PC-3 (cell line): Measurements from ENCODE around the gene ONECUT2. TPM values are rescaled to one million over a fixed set of nuclear protein-coding genes. Genes with fewer than 3 reads are reported as not detected.
A peak's percentile ranks its signal among the peaks of the same experiment; 100 is the strongest.

Experiments
- ATAC-seq: fragments of 200-7000 bp; cut with Tn5 transposase; 2 replicates; pipeline ENCODE4 v1.9.1; 2020; ENCODE audit warnings: mild to moderate bottlenecking, moderate library complexity
- BruUV-seq: library from RNA; stranded (reverse); fragments of 400-500 nt; replicated peaks from 2 replicates; lab custom pipeline; 2021; lab: Mats Ljungman, UMichigan
- CTCF ChIA-PET: fragments of 300-600 bp; sonication (Branson Sonifier 250); formaldehyde crosslinking; loops from one replicate; lab custom pipeline; 2022; ENCODE audit warnings: antibody characterized with exemption; lab: Charles Lee
- POLR2A ChIA-PET: fragments of 300-600 bp; sonication (Branson Sonifier 250); formaldehyde crosslinking; loops from one replicate; lab custom pipeline; 2022; ENCODE audit warnings: antibody characterized with exemption; ENCODE audit not compliant: unreplicated experiment; lab: Charles Lee
- DNase-seq: peaks from one replicate; pipeline ENCODE4 v3.0.0-alpha.2; 2015
- H2AFZ ChIP-seq: fragments of 300-600 bp; sonication (generic); 2 replicates; pipeline ENCODE4 v1.6.0; 2016; ENCODE audit warnings: antibody characterized with exemption, low read length
- H3F3A ChIP-seq: fragments of 300-600 bp; sonication (generic); one replicate; pipeline ENCODE4 v1.6.0; 2017; ENCODE audit warnings: antibody characterized with exemption, low read length, control low read depth, mild to moderate bottlenecking; ENCODE audit not compliant: unreplicated experiment
- H3K27ac ChIP-seq: fragments of 300-600 bp; sonication (generic); 2 replicates; pipeline ENCODE4 v1.5.1; 2016; ENCODE audit warnings: mild to moderate bottlenecking, low read length
- H3K27me3 ChIP-seq: fragments of 300-600 bp; sonication (generic); 2 replicates; pipeline ENCODE4 v1.6.1; 2016; ENCODE audit warnings: low read length, mixed read lengths
- H3K36me3 ChIP-seq: fragments of 300-600 bp; sonication (generic); 2 replicates; pipeline ENCODE4 v1.6.1; 2016; ENCODE audit warnings: low read depth, mixed run types, low read length, mixed read lengths
- H3K4me1 ChIP-seq: fragments of 300-600 bp; sonication (generic); 2 replicates; pipeline ENCODE4 v1.5.1; 2016; ENCODE audit warnings: low read length; ENCODE audit not compliant: insufficient read depth
- H3K4me2 ChIP-seq: fragments of 300-600 bp; sonication (generic); 2 replicates; pipeline ENCODE4 v1.6.0; 2016; ENCODE audit warnings: low read length
- H3K4me3 ChIP-seq: fragments of 300-600 bp; sonication (generic); 2 replicates; pipeline ENCODE4 v1.5.1; 2016; ENCODE audit warnings: mild to moderate bottlenecking, low read length, mixed read lengths
- H3K79me2 ChIP-seq: fragments of 300-600 bp; sonication (generic); 2 replicates; pipeline ENCODE4 v1.6.1; 2017; ENCODE audit warnings: low read length, mixed read lengths
- H3K9ac ChIP-seq: fragments of 300-600 bp; sonication (generic); 2 replicates; pipeline ENCODE4 v1.6.0; 2016; ENCODE audit warnings: mild to moderate bottlenecking, low read length
- H3K9me2 ChIP-seq: fragments of 300-600 bp; sonication (generic); replicated peaks from 2 replicates; pipeline ENCODE4 v1.6.1; 2016; ENCODE audit warnings: mixed run types, low read length, mixed read lengths
- H3K9me3 ChIP-seq: fragments of 300-600 bp; sonication (generic); 2 replicates; pipeline ENCODE4 v1.6.1; 2016; ENCODE audit warnings: low read length, mixed read lengths
- H4K20me1 ChIP-seq: fragments of 300-600 bp; sonication (generic); 2 replicates; pipeline ENCODE4 v1.6.1; 2016; ENCODE audit warnings: low read length, mixed read lengths
- EZH2 ChIP-seq: fragments of 300-600 bp; sonication (generic); IDR thresholded peaks from one replicate; pipeline ENCODE4 v1.6.1; 2017; ENCODE audit warnings: antibody characterized with exemption, mild to moderate bottlenecking, low read length; ENCODE audit not compliant: unreplicated experiment
- EZH2phosphoT487 ChIP-seq: fragments of 300-600 bp; sonication (generic); IDR thresholded peaks from 2 replicates; pipeline ENCODE4 v1.6.1; 2018; ENCODE audit warnings: mild to moderate bottlenecking, antibody characterized with exemption, low read length, borderline replicate concordance
- intact Hi-C: fragments of 100-400 bp; cut with micrococcal nuclease; formaldehyde crosslinking; loops from 2 replicates; pipeline ENCODE4 v1.9.0; 2023
- total RNA-seq: library from RNA; depleted of rRNA; stranded (reverse); fragments of >200 nt; gene quantifications from 2 replicates; pipeline ENCODE4 v1.2.3, GENCODE V29; 2014
- TF ChIP-seq, protein P1 (sequence below): fragments of 300-600 bp; sonication (generic); conservative IDR thresholded peaks from 2 replicates; pipeline ENCODE4 v1.5.1; 2017; ENCODE audit warnings: antibody characterized with exemption, low read depth, mild to moderate bottlenecking, low read length

The ONECUT2 gene
- total RNA-seq, 1 experiment from 2014 or later = 1.0 TPM

DNA sequence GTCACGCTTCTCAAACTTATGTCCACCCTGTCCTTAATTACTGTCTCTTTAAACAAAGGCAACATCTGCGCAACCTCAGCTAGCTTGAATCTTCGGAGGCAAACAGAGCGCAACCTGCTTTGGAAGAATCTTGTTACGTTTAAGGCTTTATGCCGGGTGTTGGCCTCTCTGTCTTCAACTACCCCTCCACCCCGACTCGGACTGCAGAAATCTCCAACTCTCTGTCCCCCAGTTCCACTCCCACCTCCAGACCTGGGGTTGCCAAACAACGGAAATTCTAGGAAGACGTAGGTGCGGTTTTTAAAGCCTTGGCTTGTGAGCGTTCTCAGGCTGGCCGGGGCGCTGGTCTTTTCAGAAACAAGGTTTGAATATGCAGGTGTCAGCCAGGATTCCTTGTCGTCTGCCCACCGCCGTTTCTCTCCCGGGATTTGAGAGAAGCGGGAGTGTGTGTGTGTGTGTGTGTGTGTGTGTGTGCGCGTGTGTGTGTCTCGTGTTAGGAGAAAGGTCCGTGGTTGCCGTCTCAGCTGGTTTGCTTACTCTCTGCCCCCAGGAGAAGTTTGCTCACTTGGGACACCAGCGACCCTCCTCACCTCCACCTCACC, 1.1 kb upstream of the ONECUT2 start:
- peak overlapping the region; percentile 80 for H3K4me3 ChIP-seq

GRCh38 chr18:57435846-57436190, 644 bp downstream of the ONECUT2 start:
- H3K4me2 ChIP-seq = peak overlapping the region; percentile 93

More for the DNA sequence above, 1.1 kb upstream of the ONECUT2 start:
- ATAC-seq = no peak
- intact Hi-C loops = no loop called here
- Histone ChIP-seq H3F3A (no peaks in the 10 kb centered on the region), H3K4me2 (peak overlapping the region; percentile 98), H3K27ac (no peak overlapping the region), H3K27me3 (peaks cover 65% of the 10 kb centered on the region), H3K9ac (no peak overlapping the region), H3K9me3 (no peaks in the 10 kb centered on the region), H3K36me3 (no peaks in the 10 kb centered on the region), H2AFZ (peak overlapping the region; percentile 96), H3K79me2 (no peaks in the 10 kb centered on the region), H4K20me1 (no peaks in the 10 kb centered on the region), H3K4me1 (peaks cover 4% of the 10 kb centered on the region; the same call in 1 of the 2 replicates), H3K9me2 (no peaks in the 10 kb centered on the region)
- DNase-seq = no peak
- BruUV-seq = no TSS peak
- ChIA-PET CTCF (no interaction called here), POLR2A (no interaction called here)
- 0 out of 2 replicates have a peak, but pooled peaks have one; percentile 12 for TF ChIP-seq EZH2phosphoT487
- TF ChIP-seq, protein P1, sequence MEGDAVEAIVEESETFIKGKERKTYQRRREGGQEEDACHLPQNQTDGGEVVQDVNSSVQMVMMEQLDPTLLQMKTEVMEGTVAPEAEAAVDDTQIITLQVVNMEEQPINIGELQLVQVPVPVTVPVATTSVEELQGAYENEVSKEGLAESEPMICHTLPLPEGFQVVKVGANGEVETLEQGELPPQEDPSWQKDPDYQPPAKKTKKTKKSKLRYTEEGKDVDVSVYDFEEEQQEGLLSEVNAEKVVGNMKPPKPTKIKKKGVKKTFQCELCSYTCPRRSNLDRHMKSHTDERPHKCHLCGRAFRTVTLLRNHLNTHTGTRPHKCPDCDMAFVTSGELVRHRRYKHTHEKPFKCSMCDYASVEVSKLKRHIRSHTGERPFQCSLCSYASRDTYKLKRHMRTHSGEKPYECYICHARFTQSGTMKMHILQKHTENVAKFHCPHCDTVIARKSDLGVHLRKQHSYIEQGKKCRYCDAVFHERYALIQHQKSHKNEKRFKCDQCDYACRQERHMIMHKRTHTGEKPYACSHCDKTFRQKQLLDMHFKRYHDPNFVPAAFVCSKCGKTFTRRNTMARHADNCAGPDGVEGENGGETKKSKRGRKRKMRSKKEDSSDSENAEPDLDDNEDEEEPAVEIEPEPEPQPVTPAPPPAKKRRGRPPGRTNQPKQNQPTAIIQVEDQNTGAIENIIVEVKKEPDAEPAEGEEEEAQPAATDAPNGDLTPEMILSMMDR = no peak
- TF ChIP-seq EZH2 = no peak

More at GRCh38 chr18:57435846-57436190, 644 bp downstream of the ONECUT2 start:
- BruUV-seq = no TSS peak
- no peaks in the 10 kb centered on the region for H3K36me3 ChIP-seq
- H3K9me3 ChIP-seq = no peaks in the 10 kb centered on the region
- H3K9ac ChIP-seq = no peak overlapping the region
- ATAC-seq (no peak), DNase-seq (no peak)
- peaks cover 4% of the 10 kb centered on the region; the same call in 1 of the 2 replicates for H3K4me1 ChIP-seq
- intact Hi-C loops = loop anchor here (5.0 kb wide), 1 partner anchor 689 kb away; no protein-coding TSS in a partner anchor
- H3K9me2 ChIP-seq = no peaks in the 10 kb centered on the region
- no peak for TF ChIP-seq EZH2
- TF ChIP-seq, protein P1 = no peak
- TF ChIP-seq EZH2phosphoT487 = no peak
- ChIA-PET POLR2A (interaction anchor here (0.6 kb wide), 1 partner anchor 634 kb away, joined by 3 read pairs; no protein-coding TSS in a partner anchor), CTCF (interaction anchor here (1.2 kb wide), 1 partner anchor 126 kb away, joined by 7 read pairs; no protein-coding TSS in a partner anchor)
- peaks cover 47% of the 10 kb centered on the region for H3K27me3 ChIP-seq
- no peak overlapping the region for H3K27ac ChIP-seq
- no peak overlapping the region for H2AFZ ChIP-seq
- H3K4me3 ChIP-seq = peak overlapping the region; percentile 61; the same call in 1 of the 2 replicates
- H3F3A ChIP-seq = no peaks in the 10 kb centered on the region
- H3K79me2 ChIP-seq = no peaks in the 10 kb centered on the region
- H4K20me1 ChIP-seq = no peaks in the 10 kb centered on the region
